ENCODE results near the gene HLA-E.
"Not testable (repeated sequence)": the region's sequence is repeated elsewhere in the genome, so short reads cannot be mapped to it uniquely, and the experiment has no call there.

The HLA-E gene
- 1,589 reads per million, percentile 100 among the genes with 10 or more reads in this experiment for total RNA-seq

DNA sequence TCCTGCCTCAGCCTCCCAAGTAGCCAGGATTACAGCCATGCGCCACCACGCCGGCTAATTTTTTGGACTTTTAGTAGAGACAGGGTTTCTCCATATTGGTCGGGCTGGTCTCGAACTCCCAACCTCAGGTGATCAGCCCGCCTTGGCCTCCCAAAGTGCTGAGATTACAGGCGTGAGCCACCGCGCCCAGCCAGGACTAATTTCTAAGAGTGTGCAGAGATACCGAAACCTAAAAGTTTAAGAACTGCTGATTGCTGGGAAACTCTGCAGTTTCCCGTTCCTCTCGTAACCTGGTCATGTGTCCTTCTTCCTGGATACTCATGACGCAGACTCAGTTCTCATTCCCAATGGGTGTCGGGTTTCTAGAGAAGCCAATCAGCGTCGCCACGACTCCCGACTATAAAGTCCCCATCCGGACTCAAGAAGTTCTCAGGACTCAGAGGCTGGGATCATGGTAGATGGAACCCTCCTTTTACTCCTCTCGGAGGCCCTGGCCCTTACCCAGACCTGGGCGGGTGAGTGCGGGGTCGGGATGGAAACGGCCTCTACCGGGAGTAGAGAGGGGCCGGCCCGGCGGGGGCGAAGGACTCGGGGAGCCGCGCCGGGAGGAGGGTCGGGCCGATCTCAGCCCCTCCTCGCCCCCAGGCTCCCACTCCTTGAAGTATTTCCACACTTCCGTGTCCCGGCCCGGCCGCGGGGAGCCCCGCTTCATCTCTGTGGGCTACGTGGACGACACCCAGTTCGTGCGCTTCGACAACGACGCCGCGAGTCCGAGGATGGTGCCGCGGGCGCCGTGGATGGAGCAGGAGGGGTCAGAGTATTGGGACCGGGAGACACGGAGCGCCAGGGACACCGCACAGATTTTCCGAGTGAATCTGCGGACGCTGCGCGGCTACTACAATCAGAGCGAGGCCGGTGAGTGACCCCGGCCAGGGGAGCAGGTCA lies at the start of gene HLA-E:
HLA-E (plus strand) TSS at position 429 of the 945 bp plus-strand sequence; CDS start at position 452, 23 bp downstream.
- DNase-seq = peak; percentile 87

GRCh38 chr6:30441171-30441570 lies 48.1 kb upstream of the HLA-E start:
- DNase-seq = no peak

DNA sequence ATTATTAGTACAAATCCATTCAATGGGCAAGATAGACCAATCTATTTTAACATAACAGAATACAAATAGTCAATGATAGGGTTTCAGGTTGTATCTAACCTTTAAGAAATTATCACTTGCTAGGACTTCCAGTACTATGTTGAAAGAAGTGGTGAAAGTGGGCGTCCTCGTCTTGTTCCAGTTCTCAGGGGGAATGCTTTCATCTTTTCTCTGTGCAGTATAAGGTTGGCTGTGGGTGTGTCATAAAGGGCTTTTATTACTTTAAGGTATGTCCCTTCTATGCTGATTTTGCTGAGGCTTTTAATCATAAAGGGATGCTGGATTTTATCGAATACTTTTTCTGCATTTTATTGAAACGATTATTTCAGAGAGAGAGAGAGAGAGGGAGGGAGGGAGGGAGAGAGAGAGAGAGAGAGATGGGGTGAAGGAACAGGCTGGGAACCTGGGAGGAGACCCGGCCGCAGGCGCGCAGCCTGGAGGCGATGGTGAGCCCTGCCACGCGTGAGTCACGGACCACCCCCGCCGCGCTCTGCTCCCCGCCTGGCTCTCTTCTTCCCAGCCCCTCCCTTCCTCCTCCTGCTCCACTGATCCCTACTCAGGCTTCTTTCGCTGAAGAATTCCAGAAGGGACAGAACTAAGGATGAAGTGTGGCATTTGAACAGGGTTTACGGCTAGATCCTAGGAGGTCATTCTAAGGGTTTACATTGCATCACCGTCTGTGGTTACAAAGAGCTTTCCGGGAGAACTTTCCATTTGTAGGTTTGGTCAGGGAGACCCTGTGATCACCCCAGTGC lies 45.5 kb upstream of the HLA-E start:
- DNase-seq = no peak

GRCh38 chr6:30444451-30444742 lies 44.9 kb upstream of the HLA-E start:
- DNase-seq = no peak

DNA sequence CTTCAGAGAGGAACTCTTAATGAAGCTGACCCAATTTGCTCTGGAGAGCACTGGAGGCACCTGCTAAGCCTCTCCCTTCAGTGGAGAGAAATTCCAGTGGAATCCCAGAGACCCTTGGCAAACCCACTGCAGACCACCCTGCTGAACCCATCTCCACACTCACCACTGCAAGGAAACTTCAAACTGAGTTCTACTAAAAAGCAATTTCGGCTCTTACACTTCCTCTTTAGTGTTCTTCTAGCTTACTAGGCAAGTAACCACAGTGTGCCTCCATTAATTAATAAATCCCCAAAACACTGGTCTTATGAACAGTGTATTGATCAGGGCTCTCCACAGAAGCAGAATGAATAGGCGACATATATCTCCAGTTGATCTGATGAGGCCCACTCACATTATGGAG lies 43.0 kb upstream of the HLA-E start:
- DNase-seq = no peak

- DNase-seq = no peak
Measured at GRCh38 chr6:30447237-30447636, 42.1 kb upstream of the HLA-E start.

DNA sequence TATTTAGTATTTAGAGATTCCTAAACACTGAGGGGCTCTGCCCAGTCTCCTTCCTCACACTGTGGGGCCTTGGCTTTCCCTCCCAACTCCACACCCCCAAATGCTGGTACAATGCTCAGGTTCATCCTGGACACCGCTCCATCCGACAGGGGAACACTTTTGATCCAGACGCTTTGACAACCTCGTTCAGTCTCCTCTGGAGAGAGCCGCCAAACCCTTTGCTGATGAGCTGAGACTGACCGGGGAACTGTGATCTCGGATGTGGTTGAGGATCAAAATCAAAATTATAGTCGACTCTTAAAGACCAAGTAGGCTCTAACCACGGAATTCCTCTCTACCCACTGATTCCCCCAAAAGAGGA lies 38.8 kb upstream of the HLA-E start:
- no peak for DNase-seq

DNA sequence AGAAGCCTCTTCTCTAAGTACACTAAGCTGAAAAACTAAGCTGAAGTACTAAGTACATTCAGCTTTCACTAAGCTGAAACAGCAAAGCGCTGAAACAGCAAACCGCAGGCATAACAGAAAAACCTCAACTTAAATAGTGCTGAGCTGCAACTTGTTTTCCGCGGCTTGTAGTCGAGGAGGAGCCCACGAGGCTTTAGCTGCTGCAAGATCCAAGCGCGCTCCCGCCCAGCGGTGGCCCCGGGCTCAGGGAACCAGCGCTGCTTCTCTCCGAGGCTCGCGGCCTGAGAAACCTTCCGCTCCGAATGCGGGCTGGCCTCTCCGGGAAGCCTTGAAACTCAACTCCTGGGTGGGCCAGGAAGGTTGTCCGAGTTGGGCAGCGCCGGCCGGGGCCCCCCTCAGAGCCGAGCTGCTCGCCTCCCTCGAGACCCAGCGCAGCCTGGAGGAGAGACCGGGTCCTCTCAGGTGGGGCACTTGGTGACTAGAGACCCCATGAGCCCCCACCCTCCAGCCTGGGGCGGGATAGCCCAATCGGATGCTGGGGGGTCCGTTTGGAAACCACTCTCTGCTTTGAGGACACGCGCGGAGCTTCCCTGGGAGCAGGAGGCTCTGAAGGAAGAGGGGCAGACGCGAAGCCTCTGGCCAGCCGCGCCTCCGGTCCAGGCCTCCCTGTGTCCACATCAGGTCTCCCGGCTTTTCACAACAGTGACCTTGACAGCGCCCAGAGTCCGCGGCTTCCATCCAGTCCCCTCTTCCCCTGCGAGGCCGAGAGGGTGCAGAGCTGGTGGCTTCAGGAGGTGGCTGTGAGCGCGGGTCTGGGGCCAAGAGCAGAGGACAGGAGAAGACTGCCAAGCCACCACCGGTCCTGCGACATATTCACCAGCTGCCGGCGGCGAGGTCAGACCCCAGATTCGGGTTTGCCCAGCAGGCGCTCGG lies 38.1 kb upstream of the HLA-E start:
- DNase-seq = peak; percentile 39

- no peak for DNase-seq
Measured at GRCh38 chr6:30452736-30453507, 36.4 kb upstream of the HLA-E start.

DNA sequence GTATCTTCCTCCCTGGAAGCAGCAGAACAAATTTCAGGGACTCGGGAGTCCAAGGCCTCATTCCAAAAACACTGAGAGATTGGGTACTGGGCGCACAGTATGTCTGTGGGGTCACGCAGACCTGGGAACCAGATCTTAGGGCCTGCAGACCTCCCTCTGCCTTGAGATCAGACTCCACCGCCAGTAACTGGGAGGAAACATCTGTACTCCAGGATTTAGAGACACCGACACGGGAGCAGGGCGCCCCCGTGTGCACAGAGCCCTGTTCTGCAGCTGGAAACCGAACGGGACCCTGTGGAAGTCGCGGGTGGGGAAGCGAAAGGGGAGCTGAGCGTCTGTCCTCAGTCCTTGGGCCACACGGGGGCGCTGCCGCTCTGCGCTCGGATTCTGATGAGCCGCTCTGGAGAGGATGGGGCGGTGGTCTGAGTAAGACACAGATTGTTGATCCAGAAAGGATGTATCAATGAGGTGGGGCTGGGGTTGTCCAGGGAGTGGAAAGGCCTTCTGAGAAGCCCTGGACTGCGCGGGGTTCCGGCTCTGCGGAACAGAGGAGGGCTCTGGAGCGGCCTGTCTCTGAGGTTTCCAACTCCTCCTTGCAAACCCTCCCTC lies 35.7 kb upstream of the HLA-E start:
- peak; percentile 89 for DNase-seq

GRCh38 chr6:30459145-30459544 lies 30.2 kb upstream of the HLA-E start:
- no peak for DNase-seq

DNA sequence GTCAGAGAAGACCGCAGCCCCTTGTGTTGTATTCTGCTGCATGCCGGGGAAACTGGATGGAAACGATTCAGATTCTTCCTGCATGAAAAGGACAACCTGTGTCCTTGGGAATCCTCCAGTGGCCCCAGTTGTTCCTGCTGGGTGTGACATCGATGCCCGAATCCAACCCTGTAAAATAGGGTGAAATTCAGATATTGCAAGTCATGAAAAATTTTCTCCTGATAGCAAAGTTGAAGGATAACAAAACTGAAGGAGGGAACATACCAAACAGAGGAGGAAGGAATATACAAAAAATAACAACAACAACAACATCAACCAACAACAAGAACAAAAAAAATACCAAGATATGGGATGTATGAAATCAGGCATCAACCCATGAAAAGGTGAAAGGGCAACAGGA lies 28.3 kb upstream of the HLA-E start:
- DNase-seq = no peak

GRCh38 chr6:30462482-30462881 lies 26.8 kb upstream of the HLA-E start:
- no peak for DNase-seq

- DNase-seq = no peak
Measured at GRCh38 chr6:30463242-30463641, 26.1 kb upstream of the HLA-E start.

DNA sequence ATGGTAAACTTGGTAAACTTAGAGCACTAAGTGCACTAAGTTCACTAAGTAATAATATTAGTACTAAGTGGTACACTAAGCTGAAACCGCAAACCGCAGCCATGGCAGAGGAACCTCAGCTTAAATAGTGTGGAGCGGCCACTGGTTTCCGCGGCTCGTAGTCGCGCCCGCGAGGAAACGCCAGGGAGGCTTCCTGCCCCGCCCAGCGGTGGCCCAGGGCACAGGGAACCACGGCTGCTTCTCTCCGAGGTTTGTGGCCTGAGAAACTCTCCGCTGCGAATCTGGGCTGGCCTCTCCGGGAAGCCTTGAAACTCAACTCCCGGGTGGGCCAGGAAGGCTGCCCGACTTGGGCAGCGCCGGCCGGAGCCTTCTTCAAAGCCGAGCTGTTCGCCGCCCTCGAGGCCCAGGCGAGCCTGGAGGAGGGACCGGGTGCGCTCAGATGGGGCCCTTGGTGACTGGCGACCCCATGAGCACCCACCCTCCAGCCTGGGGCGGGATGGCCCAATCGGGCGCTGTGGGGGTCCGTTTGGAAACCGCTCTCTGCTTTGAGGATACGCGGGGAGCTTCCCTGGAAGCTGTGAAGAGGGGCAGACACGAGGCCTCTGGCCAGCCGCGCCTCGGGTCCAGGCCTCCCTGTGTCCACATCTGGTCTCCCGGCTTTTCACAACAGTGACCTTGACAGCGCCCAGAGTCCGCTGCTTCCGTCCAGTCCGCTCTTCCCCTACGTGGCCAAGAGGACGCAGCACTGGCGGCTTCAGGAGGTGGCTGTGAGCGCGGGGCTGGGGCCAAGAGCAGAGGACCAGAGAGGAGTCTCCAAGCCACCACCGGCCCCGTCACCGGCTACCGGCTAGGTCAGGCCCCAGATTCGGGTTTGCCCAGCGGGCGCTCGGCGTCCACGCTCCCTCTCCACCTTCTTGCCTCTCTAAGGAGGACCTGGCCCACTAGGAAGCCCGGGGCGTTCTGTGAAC lies 25.4 kb upstream of the HLA-E start:
- DNase-seq = peak; percentile 53

DNA sequence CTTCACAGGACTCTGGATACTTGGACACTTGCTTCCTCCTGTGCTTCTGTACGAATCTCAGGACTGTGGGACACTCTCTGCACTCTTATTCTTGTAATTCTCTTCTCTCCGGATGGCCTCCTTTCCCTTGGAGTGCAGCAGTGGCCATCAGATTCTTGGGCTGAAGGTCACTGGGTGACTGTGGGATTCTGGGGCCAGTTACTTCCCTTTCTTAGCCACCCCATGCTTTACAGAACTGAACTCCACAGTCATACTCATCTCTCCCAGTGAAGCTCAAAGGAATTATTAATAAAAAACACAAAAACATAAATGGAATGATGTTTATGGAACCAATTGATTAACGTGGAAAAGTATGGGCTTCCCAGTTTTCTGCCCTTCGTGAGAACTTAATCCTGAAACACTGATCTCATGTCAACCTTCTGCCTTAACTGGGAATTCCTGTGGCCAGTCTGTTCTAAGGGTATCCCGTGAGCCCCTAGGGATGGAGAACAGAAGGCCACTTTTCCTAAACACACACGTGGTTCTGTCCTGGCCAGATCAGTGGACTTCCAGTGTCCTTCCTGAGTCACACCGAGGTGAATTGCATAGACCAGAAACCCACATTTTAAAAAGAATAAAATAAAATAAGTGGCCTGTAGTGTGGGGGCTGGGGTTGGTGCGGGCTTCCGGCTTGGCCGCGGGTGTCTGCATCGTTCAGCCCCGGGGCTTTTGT lies 23.6 kb upstream of the HLA-E start:
- DNase-seq = no peak

GRCh38 chr6:30470968-30471367 lies 18.3 kb upstream of the HLA-E start:
- no peak for DNase-seq

GRCh38 chr6:30475116-30475515 lies 14.2 kb upstream of the HLA-E start:
- DNase-seq = not testable (repeated sequence)

DNA sequence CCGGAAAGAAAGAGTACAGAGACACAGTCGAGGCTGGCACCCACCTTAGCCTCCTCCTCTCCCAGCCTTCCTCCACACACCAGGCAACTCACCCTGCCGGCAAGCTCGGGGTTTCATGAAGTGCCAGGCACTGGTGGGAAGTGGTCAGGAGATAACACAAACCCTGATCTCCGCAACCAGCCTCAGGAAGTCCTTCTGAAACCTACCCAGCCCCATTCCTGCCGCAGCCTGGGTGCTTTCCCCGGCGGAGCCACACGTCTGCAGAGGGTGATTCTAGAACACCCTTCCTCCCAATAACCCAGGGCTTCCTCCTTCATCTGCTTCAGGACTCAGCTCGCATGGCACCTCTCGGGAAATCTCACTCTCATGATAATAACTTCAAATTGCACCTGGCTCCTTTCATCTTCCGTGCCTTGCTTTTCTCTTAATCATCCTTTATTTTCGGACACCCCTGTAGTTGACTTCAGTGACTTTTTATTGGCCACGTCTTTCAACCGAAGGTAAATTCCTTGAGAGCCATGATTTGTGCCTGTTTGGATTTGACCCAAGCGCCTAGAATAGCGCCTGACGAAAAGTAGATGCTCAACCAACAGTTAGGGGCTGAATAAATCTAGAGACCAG lies 8.7 kb upstream of the HLA-E start:
- DNase-seq = peak; percentile 54

All from effector CD4-positive, alpha-beta T cell (primary cell).